Measurements from ENCODE around the gene PTPRA. TPM values are rescaled to one million over a fixed set of nuclear protein-coding genes. Genes with fewer than 3 reads are reported as not detected.

Gene PTPRA
- total RNA-seq, 1 experiment from 2014 or later = 58.4 TPM

GRCh38 chr20:2872459-2873009 is 747 bp upstream of the PTPRA start:
- Histone ChIP-seq H3K4me1 (ENCODE audit: low read length) (peaks cover 39% of the 10 kb centered on the region), H4K20me1 (ENCODE audit: insufficient read depth, low read depth, low read length) (no peaks in the 10 kb centered on the region), H3K4me3 (ENCODE audit: low read length) (peak overlapping the region; percentile 100)

GRCh38 chr20:2873747-2874041 is 413 bp downstream of the PTPRA start:
- Histone ChIP-seq H3K27ac (ENCODE audit: low read length) (peak overlapping the region; percentile 79), H3K4me1 (ENCODE audit: low read length) (peaks cover 46% of the 10 kb centered on the region), H3K9me3 (ENCODE audit: low read length) (no peaks in the 10 kb centered on the region), H3K9ac (ENCODE audit: low read length) (peak overlapping the region; percentile 98), H3K4me3 (ENCODE audit: low read length) (peak overlapping the region; percentile 100), H3K36me3 (ENCODE audit: insufficient read depth, low read length) (peaks cover 8% of the 10 kb centered on the region; the same call in 1 of the 2 replicates), H3K9me2 (replicated peaks; ENCODE audit: insufficient read depth, low read length) (no peaks in the 10 kb centered on the region), H3K79me2 (ENCODE audit: low read length) (peaks cover 51% of the 10 kb centered on the region), H3K27me3 (ENCODE audit: low read length) (no peaks in the 10 kb centered on the region), H3K4me2 (ENCODE audit: low read depth, low read length, poor library complexity, severe bottlenecking) (peak overlapping the region; percentile 76), H2AFZ (ENCODE audit: low read length) (0 out of 2 replicates have a peak overlapping the region, but pooled peaks have one; percentile 51), H4K20me1 (ENCODE audit: insufficient read depth, low read depth, low read length) (peaks cover 3% of the 10 kb centered on the region; the same call in 1 of the 2 replicates)
- DNase-seq = peak; percentile 86

More at GRCh38 chr20:2872459-2873009, 747 bp upstream of the PTPRA start:
- peak; percentile 92 for DNase-seq
- H3K27ac ChIP-seq (ENCODE audit: low read length) = no peak overlapping the region
- H3K9ac ChIP-seq (ENCODE audit: low read length) = peak overlapping the region; percentile 98
- peak overlapping the region; percentile 59 for H2AFZ ChIP-seq (ENCODE audit: low read length)
- H3K9me3 ChIP-seq (ENCODE audit: low read length) = no peaks in the 10 kb centered on the region
- H3K9me2 ChIP-seq (replicated peaks; ENCODE audit: insufficient read depth, low read length) = no peaks in the 10 kb centered on the region
- peaks cover 8% of the 10 kb centered on the region; the same call in 1 of the 2 replicates for H3K36me3 ChIP-seq (ENCODE audit: insufficient read depth, low read length)
- H3K4me2 ChIP-seq (ENCODE audit: low read depth, low read length, poor library complexity, severe bottlenecking) = peak overlapping the region; percentile 95
- H3K27me3 ChIP-seq (ENCODE audit: low read length) = no peaks in the 10 kb centered on the region
- peaks cover 40% of the 10 kb centered on the region for H3K79me2 ChIP-seq (ENCODE audit: low read length)

GRCh38 chr20:2874456-2874855 is 1.2 kb downstream of the PTPRA start:
- DNase-seq = peak; percentile 74
- Histone ChIP-seq H3K9me2 (replicated peaks; ENCODE audit: insufficient read depth, low read length) (no peaks in the 10 kb centered on the region), H4K20me1 (ENCODE audit: insufficient read depth, low read depth, low read length) (peaks cover 9% of the 10 kb centered on the region; the same call in 1 of the 2 replicates), H3K27ac (ENCODE audit: low read length) (peak overlapping the region; percentile 79), H3K9me3 (ENCODE audit: low read length) (no peaks in the 10 kb centered on the region), H3K4me2 (ENCODE audit: low read depth, low read length, poor library complexity, severe bottlenecking) (peak overlapping the region; percentile 76), H3K9ac (ENCODE audit: low read length) (peak overlapping the region; percentile 98), H3K36me3 (ENCODE audit: insufficient read depth, low read length) (peaks cover 8% of the 10 kb centered on the region; the same call in 1 of the 2 replicates), H3K4me1 (ENCODE audit: low read length) (peaks cover 54% of the 10 kb centered on the region), H2AFZ (ENCODE audit: low read length) (no peak overlapping the region), H3K27me3 (ENCODE audit: low read length) (no peaks in the 10 kb centered on the region), H3K4me3 (ENCODE audit: low read length) (peak overlapping the region; percentile 100), H3K79me2 (ENCODE audit: low read length) (peaks cover 59% of the 10 kb centered on the region)

- Histone ChIP-seq H3K4me3 (ENCODE audit: low read length) (0 out of 2 replicates have a peak overlapping the region, but pooled peaks have one; percentile 100), H3K27ac (ENCODE audit: low read length) (no peak overlapping the region), H3K9me3 (ENCODE audit: low read length) (no peaks in the 10 kb centered on the region), H3K9ac (ENCODE audit: low read length) (peak overlapping the region; percentile 98; the same call in 1 of the 2 replicates), H3K79me2 (ENCODE audit: low read length) (peaks cover 72% of the 10 kb centered on the region), H3K9me2 (replicated peaks; ENCODE audit: insufficient read depth, low read length) (no peaks in the 10 kb centered on the region), H4K20me1 (ENCODE audit: insufficient read depth, low read depth, low read length) (peaks cover 13% of the 10 kb centered on the region; the same call in 1 of the 2 replicates), H3K36me3 (ENCODE audit: insufficient read depth, low read length) (peaks cover 8% of the 10 kb centered on the region; the same call in 1 of the 2 replicates), H3K4me1 (ENCODE audit: low read length) (peaks cover 62% of the 10 kb centered on the region), H3K4me2 (ENCODE audit: low read depth, low read length, poor library complexity, severe bottlenecking) (peak overlapping the region; percentile 76), H2AFZ (ENCODE audit: low read length) (no peak overlapping the region), H3K27me3 (ENCODE audit: low read length) (no peaks in the 10 kb centered on the region)
- no peak for DNase-seq
Observed at GRCh38 chr20:2875690-2876203, 2.5 kb downstream of the PTPRA start.

- H3K9me3 ChIP-seq (ENCODE audit: low read length) = no peaks in the 10 kb centered on the region
- peaks cover 58% of the 10 kb centered on the region for H3K4me1 ChIP-seq (ENCODE audit: low read length)
Observed at GRCh38 chr20:2878515-2878914, 5.2 kb downstream of the PTPRA start.

GRCh38 chr20:2879146-2879545 is 5.9 kb downstream of the PTPRA start:
- DNase-seq = no peak
- peak overlapping the region; percentile 17; the same call in 1 of the 2 replicates for H3K9ac ChIP-seq (ENCODE audit: low read length)
- no peak overlapping the region for H2AFZ ChIP-seq (ENCODE audit: low read length)
- H4K20me1 ChIP-seq (ENCODE audit: insufficient read depth, low read depth, low read length) = peaks cover 18% of the 10 kb centered on the region; the same call in 1 of the 2 replicates
- H3K4me2 ChIP-seq (ENCODE audit: low read depth, low read length, poor library complexity, severe bottlenecking) = peak overlapping the region; percentile 38
- no peaks in the 10 kb centered on the region for H3K27me3 ChIP-seq (ENCODE audit: low read length)
- H3K4me3 ChIP-seq (ENCODE audit: low read length) = no peak overlapping the region
- H3K4me1 ChIP-seq (ENCODE audit: low read length) = peaks cover 64% of the 10 kb centered on the region
- peak overlapping the region; percentile 59 for H3K27ac ChIP-seq (ENCODE audit: low read length)
- no peaks in the 10 kb centered on the region for H3K9me3 ChIP-seq (ENCODE audit: low read length)
- peaks cover 8% of the 10 kb centered on the region; the same call in 1 of the 2 replicates for H3K36me3 ChIP-seq (ENCODE audit: insufficient read depth, low read length)
- peaks cover 98% of the 10 kb centered on the region for H3K79me2 ChIP-seq (ENCODE audit: low read length)
- H3K9me2 ChIP-seq (replicated peaks; ENCODE audit: insufficient read depth, low read length) = no peaks in the 10 kb centered on the region

More at GRCh38 chr20:2878515-2878914, 5.2 kb downstream of the PTPRA start:
- H3K4me2 ChIP-seq (ENCODE audit: low read depth, low read length, poor library complexity, severe bottlenecking) = peak overlapping the region; percentile 38
- peaks cover 8% of the 10 kb centered on the region; the same call in 1 of the 2 replicates for H3K36me3 ChIP-seq (ENCODE audit: insufficient read depth, low read length)
- peaks cover 98% of the 10 kb centered on the region for H3K79me2 ChIP-seq (ENCODE audit: low read length)
- H4K20me1 ChIP-seq (ENCODE audit: insufficient read depth, low read depth, low read length) = peaks cover 13% of the 10 kb centered on the region; the same call in 1 of the 2 replicates
- peak overlapping the region; percentile 17; the same call in 1 of the 2 replicates for H3K9ac ChIP-seq (ENCODE audit: low read length)
- H3K27ac ChIP-seq (ENCODE audit: low read length) = peak overlapping the region; percentile 59
- no peak overlapping the region for H2AFZ ChIP-seq (ENCODE audit: low read length)
- H3K27me3 ChIP-seq (ENCODE audit: low read length) = no peaks in the 10 kb centered on the region
- H3K4me3 ChIP-seq (ENCODE audit: low read length) = no peak overlapping the region
- no peak for DNase-seq
- H3K9me2 ChIP-seq (replicated peaks; ENCODE audit: insufficient read depth, low read length) = no peaks in the 10 kb centered on the region

GRCh38 chr20:2880650-2881049 is 7.4 kb downstream of the PTPRA start:
- Histone ChIP-seq H3K36me3 (ENCODE audit: insufficient read depth, low read length) (peaks cover 8% of the 10 kb centered on the region; the same call in 1 of the 2 replicates), H2AFZ (ENCODE audit: low read length) (no peak overlapping the region), H3K27me3 (ENCODE audit: low read length) (no peaks in the 10 kb centered on the region), H3K9me3 (ENCODE audit: low read length) (no peaks in the 10 kb centered on the region), H3K4me2 (ENCODE audit: low read depth, low read length, poor library complexity, severe bottlenecking) (no peak overlapping the region), H3K4me3 (ENCODE audit: low read length) (no peak overlapping the region), H4K20me1 (ENCODE audit: insufficient read depth, low read depth, low read length) (peaks cover 18% of the 10 kb centered on the region; the same call in 1 of the 2 replicates), H3K4me1 (ENCODE audit: low read length) (peaks cover 60% of the 10 kb centered on the region), H3K79me2 (ENCODE audit: low read length) (peaks cover 98% of the 10 kb centered on the region), H3K9ac (ENCODE audit: low read length) (no peak overlapping the region), H3K27ac (ENCODE audit: low read length) (no peak overlapping the region), H3K9me2 (replicated peaks; ENCODE audit: insufficient read depth, low read length) (no peaks in the 10 kb centered on the region)
- DNase-seq = no peak

Measured in Karpas-422 (cell line).